Measurements from ENCODE around the gene MCCC2.
"Not testable (repeated sequence)": the region's sequence is repeated elsewhere in the genome, so short reads cannot be mapped to it uniquely, and the experiment has no call there.

Gene MCCC2

GRCh38 chr5:71663191-71663969 is 76.2 kb downstream of the MCCC2 start:
- no peak for FAIRE-seq

- FAIRE-seq, result not testable (repeated sequence)
Observed at GRCh38 chr5:71664615-71665014, 77.5 kb downstream of the MCCC2 start.

DNA sequence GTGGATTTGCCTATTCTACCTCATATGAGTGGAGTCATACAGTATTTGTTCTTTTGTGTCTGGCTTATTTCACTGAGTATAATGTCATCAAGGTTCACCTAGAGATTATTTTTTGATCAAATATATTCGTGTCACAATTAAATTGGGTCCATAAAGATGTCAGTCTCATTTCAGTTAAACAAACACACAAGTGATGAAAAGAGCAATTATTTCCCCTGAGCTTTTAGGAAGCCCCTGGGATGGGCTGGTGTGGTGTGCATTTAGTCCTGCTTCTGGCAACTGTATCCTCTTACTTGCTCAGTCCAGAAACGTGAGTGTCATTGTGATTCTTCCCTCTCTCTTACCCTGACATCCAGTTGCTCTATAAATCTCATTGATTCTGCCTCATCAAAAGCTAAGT is 79.2 kb downstream of the MCCC2 start:
- no peak for FAIRE-seq

DNA sequence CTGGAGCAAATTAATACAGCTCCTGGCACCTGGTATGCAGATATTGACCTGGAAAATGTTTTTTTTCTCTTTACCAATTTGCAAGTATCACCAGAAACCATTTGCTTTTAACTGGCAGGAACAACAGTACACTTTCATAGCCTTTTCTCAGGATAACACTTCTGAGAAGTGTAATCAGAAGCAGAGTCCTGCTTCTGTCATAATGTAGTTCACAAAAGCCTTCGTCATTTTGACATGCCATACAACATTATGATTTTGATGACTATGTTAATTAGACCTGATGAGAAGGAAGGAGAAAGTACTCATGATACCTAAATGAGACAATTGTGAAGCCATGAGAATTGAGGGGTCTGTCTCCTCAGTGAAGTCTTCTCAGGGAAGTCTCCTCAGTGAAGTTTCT is 90.8 kb downstream of the MCCC2 start:
- no peak for FAIRE-seq

- FAIRE-seq, result no peak
Observed at GRCh38 chr5:71679714-71680113, 92.6 kb downstream of the MCCC2 start.

DNA sequence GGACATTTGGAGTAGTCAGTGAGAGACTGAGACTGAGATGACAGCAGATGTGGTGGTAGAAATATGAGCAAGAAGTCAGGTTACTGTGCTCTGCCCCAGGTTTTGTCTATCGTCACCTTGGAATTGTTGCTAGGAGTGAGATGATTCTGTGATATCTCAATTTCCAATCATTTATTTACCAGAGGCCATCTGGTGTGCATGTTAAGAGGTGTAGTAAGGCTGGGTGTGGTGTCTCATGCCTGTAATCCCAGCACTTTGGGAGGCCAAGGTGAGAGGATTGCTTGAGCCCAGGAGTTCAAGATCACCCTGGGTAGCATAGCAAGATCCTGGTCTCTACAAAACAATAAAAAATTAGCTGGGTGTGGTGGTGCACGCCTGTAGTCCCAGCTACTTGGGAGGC is 93.4 kb downstream of the MCCC2 start:
- FAIRE-seq, result no peak

- FAIRE-seq, result no peak
Observed at GRCh38 chr5:71681296-71681695, 94.2 kb downstream of the MCCC2 start.

- no peak for FAIRE-seq
Observed at GRCh38 chr5:71684309-71684708, 97.2 kb downstream of the MCCC2 start.

- no peak for FAIRE-seq
Observed at GRCh38 chr5:71693828-71694427, 106.8 kb downstream of the MCCC2 start.

DNA sequence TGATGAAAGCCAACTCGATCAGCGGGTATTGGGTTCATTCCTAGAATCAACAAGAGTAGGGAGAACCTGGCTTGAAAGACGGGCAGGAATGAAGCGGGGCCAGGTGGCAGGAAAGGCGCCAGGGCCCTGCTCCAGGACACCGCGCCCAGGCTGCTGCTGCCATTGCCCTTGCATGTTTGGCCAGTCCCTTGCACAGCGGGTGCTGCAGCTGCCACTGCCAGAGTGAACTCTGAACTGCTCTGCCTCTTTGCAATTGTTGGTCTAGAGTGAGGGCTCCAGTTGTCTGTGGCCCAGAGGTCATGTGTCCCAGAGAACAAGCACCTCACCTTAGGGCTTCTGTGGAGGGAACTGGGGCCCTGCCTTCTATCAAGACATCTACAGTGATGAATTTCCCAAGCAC is 107.9 kb downstream of the MCCC2 start:
- FAIRE-seq, result no peak

DNA sequence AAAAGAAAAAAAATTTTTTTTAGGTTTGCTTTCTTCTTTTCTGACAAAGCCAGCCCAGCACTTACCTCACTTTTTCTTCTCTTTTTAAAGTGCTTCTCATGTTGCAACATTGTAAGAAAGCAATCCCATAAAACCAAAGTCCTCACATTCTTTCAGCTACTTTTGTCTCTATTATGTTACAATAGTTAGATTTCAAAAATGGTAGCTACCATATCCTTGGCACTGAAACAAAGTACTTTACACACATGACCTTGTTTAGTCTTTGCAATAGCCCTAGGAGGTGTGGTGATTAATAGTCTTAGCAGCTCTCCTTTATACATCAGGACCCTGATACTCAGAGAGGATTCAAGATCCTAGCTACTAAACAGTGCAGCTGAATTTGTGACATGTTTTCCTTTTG is 108.5 kb downstream of the MCCC2 start:
- no peak for FAIRE-seq

GRCh38 chr5:71697967-71698366 is 110.8 kb downstream of the MCCC2 start:
- no peak for FAIRE-seq

GRCh38 chr5:71699233-71699632 is 112.1 kb downstream of the MCCC2 start:
- FAIRE-seq, result no peak

- FAIRE-seq, result no peak
Observed at GRCh38 chr5:71699751-71700150, 112.6 kb downstream of the MCCC2 start.

GRCh38 chr5:71700803-71701202 is 113.7 kb downstream of the MCCC2 start:
- no peak for FAIRE-seq

GRCh38 chr5:71701407-71701806 is 114.3 kb downstream of the MCCC2 start:
- no peak for FAIRE-seq

DNA sequence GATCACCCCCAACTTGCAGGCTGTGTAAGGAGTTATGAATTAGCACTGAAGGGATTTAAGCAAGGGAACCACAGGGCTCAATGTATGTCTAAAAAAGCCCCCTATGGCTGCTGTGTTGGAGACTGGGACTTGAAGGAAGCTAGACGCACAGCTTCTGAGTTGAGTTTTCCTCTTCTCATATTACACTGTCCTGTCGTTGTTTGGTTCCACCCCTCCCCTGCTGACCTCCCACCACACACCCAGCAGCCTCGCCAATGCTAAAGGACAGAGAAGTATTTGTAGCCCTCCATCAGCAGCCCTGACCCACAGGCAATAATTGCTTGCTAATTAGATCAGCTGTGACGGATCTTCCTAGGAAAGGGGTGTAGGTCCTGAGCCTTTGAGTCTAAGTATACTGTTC is 116.8 kb downstream of the MCCC2 start:
- no peak for FAIRE-seq

- FAIRE-seq, result no peak
Observed at GRCh38 chr5:71705421-71705820, 118.3 kb downstream of the MCCC2 start.

GRCh38 chr5:71706906-71707305 is 119.8 kb downstream of the MCCC2 start:
- FAIRE-seq, result no peak

Measured in A204.1 (cell line).